ENCODE measurements around the gene CNTNAP2.

CNTNAP2 gene

DNA sequence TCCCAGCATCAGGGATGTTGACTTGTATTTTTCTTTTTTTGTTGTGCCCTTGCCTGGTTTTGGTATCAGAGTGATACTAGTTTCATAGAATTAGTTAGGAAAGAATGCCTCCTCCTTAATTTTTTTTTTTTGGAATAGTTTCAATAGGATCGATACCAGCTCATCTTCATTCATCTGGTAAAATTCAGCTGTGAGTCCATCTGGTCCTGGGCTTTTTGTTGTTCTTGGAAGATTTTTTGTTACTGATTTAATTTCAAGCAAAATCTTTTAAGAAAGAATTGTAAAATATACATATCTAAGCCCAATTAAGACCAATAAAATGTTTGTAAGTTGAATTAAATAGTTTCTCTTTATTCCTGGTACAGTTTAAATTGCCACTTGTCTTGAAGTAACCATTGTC lies 1159.5 kb downstream of the CNTNAP2 start:
- DNase-seq: no peak

DNA sequence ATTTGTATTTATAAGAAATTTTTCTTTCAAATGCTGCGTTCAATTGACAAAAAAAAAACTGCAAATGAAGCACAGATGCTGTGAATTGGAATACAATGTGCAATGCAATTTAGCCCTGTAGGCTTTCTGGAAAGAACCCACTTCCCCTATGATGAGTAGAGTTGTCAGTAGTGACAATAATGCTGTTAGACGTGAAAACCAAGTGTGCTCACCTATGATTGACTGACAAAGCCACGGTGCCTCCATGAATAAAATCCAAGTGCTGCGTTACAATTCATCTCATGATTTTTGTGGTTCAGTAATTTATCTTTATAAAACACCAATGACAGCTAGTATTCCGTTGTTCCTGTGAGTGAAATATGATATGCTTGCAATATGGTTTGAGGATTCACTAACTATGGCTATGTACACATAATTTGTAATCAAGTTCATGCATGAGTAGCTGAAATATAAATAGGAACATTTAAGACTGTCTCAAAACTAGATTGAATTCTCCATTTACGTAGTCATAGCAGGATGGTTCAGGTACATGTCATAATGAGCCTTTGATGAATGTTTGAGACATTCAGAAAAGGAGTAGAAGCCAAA lies 1160.3 kb downstream of the CNTNAP2 start:
- no peak for DNase-seq

DNA sequence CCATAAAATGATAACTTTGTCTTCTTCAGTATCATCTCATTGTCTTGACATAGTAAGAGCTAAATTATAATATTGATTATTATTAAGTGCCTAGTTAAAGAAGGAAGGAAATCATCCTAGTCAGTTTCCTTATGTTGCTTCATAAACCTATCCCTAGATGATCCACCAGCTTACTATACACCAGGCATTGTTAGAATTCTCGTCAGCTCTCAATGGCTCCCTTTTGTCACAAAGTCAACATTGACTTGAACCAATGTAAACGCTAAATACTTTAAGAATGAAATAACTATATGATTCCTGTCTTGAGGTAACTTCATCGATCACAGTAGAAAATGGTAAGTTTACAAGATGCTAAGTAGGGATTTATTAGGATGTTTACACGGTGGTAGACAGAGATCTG lies 1162.9 kb downstream of the CNTNAP2 start:
- no peak for DNase-seq

DNA sequence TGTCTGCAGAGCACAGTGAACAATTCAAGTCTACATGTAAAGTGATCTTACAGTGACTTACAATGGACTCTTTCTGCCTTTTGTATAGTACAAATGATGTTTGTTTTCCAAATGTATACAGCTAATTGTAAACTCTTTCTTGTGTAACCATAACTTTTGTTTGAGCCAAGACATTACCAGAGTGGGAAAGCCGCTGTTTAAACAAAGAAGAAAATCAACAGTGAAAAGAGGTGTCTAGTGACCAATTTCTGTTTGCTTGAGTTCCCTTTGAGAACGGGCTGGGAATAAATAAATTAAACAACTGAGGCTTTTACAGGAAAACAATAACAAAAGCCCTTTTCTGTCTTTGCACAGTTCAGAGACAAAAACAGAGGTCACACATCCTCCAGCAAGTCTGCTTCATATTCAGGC lies 1163.4 kb downstream of the CNTNAP2 start:
- no peak for DNase-seq

DNA sequence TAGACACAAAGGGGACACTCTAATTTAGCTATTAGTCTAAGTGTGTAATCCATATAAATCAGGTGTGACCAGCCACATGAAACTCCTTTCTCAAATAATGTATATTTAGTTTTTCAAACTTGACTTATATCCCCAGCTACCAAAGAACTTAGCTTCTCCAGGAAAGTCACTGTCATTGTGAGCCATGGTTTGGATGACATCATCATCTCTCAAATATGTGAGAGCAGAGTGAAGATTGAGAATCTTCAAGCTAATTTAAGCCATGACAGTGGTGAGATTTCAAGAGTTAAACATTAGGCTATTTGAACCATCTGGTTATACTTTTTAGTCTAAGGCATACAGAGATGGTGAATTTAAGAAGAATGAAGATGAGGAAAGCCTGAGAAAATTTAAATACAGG lies 1165.6 kb downstream of the CNTNAP2 start:
- DNase-seq: no peak

DNA sequence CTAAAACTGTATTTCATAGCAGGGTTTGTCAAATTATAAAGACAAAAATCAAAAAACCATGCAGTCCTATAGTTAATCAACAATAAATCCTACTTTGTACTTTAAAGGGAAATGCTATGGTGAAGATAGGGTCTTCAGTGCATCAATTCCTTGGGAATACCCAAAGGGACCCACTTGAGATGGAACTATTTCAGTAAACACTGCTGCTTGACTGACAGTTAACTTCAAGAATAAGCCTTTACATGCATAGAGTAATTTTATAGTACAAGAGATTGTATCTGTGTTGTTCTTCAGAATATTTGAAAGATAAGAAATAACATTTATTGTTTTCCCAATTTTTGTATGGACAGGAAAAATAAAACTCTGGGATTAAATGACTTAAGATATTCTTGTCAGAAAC lies 1179.6 kb downstream of the CNTNAP2 start:
- DNase-seq: no peak

DNA sequence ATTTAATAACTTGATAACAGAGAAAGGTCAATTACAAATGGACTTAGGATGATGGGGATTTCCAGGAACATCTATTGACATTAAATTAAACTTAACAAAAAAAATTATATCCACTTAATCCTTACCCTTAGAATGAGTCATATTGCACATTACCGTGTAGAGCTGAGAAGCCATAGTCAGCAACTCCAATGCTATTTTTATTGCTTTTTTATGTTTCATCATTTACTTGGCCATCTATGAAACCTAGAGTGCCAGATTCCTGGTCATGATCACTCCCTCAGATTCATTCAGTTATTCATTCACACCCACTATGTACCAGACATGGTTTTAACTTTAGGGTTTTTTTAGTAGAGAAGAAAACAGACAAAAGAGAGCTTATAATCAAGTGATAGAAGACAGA lies 1180.4 kb downstream of the CNTNAP2 start:
- DNase-seq: no peak

DNA sequence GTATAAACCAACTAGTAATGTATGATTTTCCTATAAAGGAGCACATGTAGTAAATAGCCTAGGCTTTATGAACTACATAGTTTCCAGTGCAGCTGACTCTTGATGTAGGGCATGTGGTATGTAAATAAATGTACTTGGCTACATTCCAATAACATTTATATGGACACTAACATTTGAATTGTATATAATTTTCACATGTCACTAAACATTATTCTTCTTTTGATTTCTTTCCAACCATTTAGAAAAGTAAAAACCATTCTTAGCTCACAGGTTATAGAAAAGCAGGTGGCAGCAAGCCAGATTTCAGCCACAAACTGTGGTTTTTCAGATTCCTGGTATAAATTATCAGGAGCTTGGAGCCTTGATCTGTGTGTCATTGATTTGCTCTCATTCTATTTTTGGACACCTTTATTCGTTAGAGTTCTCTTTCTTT lies 1182.0 kb downstream of the CNTNAP2 start:
- DNase-seq: no peak

DNA sequence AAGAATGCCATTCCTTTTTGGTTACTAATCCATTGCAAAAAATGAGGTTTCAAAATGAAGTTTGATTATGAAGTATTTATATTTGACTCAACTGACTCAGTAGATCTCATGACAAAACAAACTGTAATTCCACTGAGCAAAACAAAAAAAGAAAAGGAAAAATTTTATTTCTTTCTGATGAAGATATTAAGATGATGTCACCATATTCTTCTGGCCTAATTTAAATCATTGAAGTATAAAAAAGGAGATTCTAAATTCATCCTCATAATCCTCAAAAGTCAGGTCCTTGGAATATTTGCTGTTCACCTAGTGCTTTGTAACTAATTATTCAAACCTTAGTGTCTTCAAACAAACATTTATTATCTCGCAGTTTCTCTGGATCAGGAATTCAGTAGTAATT lies 1183.7 kb downstream of the CNTNAP2 start:
- no peak for DNase-seq

DNA sequence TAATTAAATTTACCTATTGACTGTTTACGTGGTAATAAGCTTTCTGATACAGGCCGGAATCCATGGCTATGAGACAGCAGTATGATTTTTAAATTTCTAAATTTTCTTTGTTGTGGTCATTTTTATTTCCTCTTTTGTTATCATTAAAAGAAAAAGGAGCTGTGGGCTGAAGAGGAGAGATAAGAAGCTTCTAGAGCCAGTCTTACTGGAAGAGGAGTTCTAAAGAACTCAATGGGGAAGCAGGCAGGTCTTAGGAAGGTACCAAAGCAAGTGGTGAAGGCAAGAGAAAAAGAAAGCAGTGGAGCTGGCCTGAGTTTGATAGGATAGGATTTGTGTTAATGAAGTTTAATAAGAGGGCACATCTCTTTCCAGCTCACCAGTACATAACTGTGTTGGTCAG lies 1187.8 kb downstream of the CNTNAP2 start:
- DNase-seq: no peak

DNA sequence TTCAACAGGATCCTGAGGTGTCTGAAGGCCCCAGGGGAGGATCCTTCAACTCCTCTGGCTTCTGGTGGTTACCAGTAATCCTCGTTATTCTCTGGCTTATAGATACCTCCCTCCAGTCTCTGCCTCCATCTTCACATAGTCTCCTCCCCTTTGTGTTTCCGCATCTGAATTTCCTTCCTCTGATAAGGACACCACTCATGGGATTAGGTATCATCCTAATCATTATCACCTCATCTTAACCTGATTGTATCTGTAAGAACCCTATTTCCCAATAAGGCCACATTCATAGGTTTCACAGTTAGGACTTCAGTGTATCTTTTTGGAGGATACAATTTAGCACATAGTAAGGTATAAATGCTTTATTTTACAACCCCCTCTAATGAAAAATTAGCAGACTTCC lies 1189.2 kb downstream of the CNTNAP2 start:
- no peak for DNase-seq

DNA sequence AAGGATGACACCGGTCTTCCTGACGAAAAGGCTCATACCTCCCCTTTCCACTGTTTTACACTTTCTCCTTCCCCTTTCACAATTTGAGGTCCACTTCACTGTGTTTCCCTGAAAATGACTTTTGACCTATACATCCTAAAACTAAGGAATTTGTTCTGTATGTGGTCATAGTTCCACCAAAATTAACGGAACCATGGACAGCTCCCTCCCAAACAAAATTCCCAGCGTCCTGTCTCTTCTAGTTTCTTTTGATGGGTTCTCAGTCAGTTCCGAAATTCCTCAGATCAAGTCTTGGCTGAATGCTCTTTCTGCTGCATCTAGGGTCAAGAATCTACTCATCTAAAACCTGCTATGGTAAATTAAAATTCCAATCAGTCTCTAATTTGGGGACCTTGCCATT lies 1191.9 kb downstream of the CNTNAP2 start:
- DNase-seq: no peak

DNA sequence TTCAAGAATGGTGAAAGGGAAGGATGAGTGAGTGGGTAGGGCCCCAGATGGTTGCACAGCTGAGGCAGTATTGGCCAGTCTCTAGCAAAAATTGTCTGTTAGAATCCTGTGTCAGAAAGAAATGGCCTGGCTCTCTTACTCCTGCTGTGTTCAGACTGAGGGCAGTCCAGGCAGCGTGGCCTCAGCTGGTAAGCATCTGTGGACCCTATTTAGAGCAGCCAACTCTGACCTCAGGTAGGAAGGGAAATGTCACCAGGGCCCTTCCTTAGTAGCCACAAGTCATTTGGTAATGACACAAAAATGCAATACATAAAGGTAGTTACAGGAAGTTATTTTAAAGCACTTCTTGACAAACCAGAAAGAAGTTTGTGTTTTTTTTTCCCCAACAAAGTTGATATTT lies 1194.7 kb downstream of the CNTNAP2 start:
- no peak for DNase-seq

DNA sequence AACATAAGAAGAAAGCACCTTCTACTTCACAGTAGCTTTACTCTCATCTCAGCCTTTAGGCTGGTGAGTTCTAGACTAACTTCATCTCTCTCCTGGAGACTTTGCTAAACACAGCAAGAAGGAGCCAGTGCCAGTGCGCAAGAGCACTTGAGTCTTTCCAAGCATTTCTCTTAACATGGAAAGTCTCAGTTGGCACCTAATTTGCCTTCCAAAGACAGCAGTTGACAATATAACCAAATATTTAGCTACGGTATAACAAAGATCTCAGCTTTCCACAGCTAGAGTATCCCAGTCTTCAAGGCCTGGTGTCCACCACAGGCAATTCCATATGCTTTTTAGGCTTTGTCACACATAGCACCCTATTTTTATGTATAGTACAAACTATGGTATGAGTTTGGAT lies 1204.9 kb downstream of the CNTNAP2 start:
- DNase-seq: no peak

DNA sequence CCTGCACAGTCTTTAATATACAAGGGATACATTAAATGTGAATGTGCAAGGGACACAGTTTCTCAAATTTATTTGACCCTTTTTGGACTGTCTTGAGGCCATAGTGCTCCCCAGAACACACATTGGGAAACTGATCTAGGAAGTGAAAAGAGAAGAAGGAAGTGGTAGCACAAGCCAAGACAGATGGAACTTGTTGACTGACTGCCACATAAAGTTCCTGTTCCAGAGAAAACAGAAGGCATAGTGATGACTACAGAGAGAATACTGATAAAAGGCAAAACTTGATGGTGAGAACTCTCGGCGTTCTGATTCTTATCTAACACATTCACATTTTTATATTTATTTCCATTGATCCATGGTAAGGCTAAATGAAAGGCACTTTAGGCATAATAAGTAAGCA lies 1216.4 kb downstream of the CNTNAP2 start:
- DNase-seq: no peak

DNA sequence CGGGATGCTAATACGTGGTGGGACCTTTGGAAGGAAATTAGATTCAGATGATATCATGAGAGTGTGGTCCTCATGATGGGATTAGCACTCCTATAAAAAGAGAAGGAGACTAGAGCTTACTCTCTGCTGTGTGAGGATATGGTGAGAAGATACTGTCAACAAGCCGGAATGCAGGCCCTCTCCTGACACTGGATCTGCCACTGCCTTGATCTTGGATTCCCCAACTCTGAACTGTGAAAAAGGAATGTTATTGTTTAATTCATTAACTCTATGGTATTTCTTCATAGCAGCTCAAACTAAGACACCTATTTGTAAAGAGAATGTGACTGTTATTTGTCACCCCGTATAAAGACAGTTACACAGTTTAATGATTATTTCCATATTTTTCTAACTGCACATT lies 1246.5 kb downstream of the CNTNAP2 start:
- DNase-seq: no peak

DNA sequence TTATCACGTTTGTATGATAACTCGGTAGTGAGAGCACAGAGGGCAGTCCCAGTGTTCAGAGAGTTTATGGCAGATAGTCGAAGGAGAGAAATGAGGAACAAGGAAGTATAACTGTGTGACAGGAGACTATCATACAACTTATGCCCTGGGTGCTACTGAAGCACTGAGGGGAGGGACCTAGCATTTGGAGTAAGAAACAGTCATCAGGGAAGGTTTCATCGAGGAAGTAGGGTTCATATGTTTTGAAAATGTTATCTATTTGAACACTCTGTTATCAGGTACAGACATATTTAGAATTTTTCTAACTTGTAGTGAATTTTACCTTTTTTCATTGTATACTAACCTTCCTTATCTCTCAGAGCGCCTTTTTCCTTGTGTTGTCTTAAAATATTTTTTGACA lies 1259.6 kb downstream of the CNTNAP2 start:
- DNase-seq: no peak

DNA sequence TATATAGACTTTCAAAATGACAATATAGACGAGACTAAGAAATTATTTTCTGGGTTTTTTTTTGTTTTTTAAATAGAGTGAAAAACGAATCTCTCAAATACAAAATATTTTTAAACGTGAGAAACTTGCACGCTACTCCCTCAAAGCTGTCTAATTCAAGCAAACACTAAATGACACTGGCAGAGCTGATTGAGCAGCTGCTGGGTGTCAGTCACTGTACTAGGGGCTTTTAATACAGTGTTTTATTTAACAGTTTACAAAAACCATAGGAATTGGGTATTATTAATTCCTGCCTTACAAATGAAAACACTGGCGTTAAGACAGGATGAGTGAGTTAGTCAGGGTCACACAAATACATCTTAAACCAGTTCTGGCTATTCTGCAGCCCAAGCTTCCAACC lies 1264.3 kb downstream of the CNTNAP2 start:
- DNase-seq: no peak

DNA sequence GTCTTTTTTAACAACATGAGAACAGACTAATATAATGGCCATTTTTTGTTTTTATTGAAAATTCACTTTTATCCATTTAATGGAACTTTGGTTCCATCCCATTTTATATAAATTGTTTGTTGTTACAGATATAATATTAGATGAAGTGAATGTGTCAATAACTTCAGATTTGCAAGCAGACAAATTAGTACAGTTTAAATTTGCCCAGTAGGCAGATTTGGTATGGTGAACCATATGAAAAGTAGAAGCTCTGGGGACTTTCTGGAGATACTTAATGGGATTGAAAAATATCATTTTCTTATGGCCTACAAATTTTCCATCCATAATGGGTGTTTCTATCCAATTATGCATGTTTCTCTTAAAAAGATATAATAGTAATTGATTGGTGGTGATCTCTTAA lies 1277.7 kb downstream of the CNTNAP2 start:
- DNase-seq: no peak

DNA sequence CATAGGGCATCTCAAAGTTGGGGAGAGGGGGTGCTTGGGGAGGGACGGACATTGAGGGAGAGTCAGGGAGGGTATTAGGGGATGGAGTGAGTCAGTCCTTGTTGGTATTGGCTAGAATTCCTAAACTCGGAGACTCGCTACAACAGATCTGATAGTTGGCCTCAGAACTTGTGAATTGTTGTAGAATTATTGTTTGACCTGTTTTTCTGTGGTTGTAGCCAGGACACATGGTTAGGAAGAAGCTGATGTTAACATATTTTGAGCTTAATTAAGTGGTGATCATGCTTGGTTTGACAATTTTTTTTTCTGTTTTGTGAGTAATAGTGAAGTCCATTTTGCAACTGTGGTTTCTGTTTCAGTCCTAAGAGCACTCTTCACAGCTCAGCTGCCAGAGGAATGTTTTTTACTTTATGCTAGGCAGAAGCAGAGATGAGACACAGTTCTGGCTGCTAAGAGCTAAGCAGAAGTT lies 1283.7 kb downstream of the CNTNAP2 start:
- DNase-seq: no peak

DNA sequence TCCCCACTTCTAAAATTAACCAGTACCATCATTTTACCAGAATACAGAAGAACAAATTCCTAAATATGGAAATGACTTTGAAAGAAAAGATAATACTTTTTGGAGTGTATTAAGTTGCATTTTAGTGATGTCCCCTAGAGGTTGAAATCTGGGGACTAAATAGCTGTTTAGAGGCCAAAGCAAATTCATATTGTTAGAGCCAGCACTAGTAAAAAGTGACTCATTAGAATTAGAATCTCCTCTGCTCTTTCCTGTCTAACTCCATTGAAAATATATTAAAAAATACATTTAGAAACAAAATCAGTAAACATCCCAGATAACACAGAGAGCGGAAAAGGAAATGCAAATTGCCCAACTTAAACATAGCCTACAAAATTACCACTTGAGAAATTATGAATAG lies 1284.3 kb downstream of the CNTNAP2 start:
- no peak for DNase-seq

DNA sequence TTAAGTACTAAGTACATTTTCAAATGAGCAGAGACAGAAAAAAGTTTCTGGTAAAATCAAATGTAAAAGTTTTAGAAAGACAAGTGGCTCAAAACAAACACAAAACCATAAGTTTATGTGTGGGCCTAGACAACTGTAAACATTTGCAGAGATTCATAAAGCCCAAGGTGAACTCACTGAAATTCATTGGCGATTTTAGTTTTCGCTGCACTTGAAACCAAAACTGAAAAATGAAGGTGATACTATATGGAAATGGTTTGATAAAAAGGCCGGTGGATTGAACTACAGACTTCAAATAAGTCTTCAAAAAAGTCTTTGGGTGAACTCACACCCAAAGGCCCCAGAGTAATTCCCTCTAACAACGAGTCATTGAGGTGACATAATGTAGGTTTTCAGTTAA lies 1289.0 kb downstream of the CNTNAP2 start:
- no peak for DNase-seq

DNA sequence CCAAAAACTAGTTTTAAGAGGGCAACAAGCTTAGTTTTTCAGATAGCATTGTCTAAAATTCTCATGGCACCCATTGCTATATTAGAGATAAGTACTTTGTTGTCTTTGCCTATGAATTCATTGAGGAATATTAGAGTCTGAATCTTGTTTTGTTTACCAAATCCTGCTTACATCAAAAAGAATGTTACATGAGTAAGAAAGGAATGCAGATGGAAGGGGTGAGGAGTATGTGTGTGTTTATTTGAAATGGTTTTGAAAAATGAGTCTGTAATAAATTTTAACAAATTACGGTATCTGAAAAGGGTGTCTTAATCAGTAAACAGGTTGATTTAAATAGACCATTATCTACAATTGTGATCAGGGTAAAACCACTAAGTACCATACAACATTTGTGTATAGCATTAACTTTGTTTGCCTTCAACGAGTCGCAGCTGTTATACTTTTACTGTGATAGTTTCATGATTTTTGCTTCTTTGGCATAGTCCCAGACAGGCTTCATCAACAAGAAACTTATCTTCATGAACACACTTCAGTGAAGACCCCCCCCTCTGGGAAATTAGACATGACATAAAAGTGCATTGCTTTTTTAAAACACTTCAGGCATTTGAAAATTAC lies 1290.0 kb downstream of the CNTNAP2 start:
- DNase-seq: no peak

DNA sequence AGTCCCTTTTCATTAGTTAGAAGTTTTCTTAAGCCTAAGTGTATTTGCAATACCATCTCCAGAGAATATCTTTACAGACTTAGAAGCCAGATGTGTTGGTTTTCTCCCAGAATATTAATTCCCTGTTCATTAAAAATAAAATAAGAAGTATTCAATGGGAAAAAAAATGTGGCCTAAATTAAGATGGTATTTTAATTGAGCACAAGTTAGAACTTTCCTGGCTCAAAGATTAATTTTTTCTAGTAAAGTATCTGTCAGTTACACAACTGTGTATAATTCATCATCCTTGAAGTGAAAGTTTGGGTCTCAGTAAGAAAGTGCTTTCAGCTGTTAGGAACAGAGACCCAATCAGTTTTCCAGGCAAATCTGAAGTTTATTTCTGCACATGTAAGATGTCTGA lies 1294.5 kb downstream of the CNTNAP2 start:
- no peak for DNase-seq

DNA sequence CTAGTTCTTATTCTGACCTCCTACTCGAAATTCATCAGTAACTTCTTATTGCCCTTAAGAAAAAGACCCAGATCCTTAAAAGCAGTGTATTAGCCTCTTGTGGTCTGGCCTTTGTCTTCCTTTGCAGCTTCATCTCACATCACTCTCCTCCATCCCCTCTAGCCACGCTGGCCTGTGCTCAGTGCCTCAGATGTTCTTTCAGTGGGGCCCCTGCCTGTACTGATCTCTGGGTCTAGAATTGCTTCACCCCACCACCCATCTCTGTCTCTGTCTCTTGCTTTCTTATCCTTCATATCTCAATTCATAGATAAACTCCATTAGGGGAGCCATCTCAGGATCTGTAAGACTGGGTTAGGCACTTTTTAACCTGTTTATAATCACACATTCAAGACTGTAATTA lies 1295.5 kb downstream of the CNTNAP2 start:
- DNase-seq: no peak

Data from right kidney (tissue), 1 donor.